Measurements from ENCODE around the gene PIK3CG.

DNA sequence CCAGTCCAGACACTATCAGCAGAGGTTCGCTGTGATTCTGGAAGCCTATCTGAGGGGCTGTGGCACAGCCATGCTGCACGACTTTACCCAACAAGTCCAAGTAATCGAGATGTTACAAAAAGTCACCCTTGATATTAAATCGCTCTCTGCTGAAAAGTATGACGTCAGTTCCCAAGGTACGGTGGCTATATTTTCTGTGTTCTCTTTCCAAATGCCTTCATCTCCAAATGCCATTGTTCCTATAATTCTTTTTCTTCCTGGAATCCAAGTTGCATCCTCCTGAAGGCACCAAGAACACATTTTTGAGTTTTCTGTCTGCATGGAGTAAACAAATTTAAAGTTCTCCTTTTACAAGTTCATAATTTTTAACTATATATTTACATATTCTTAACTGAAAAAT lies 7.7 kb downstream of the PIK3CG start:
- TF ChIP-seq CTCF (IDR thresholded peaks at IDR 0.05): no peak
- TF ChIP-seq EP300 (IDR thresholded peaks at IDR 0.05): no peak
- no peak for TF ChIP-seq POLR2A (IDR thresholded peaks at IDR 0.05)

Data from stomach (tissue), 4 donors.